HCT116 (cell line): ENCODE measurements around the gene CELF2. TPM values are rescaled to one million over a fixed set of nuclear protein-coding genes. Genes with fewer than 3 reads are reported as not detected.

Experiments
- ATAC-seq: fragments of 200-7000 bp; cut with Tn5 transposase; 2 replicates; pipeline ENCODE4 v1.9.1; 2020; ENCODE audit warnings: mild to moderate bottlenecking, moderate library complexity
- BruUV-seq: library from RNA; stranded (reverse); fragments of 400-500 nt; replicated peaks from 2 replicates; lab custom pipeline; 2021; lab: Mats Ljungman, UMichigan
- CTCF ChIA-PET: fragments of 300-600 bp; sonication (Branson Sonifier 250); formaldehyde crosslinking; loops from one replicate; lab custom pipeline; 2021; ENCODE audit warnings: antibody characterized with exemption; lab: Charles Lee
- POLR2A ChIA-PET: fragments of 300-600, 350-600 bp; sonication (Branson Sonifier 250); formaldehyde crosslinking; loops from one replicate; lab custom pipeline; 2021; ENCODE audit warnings: antibody characterized with exemption; lab: Charles Lee
- RAD21 ChIA-PET, 2 experiments: fragments of 300-600 bp; sonication (Branson Sonifier 250); formaldehyde crosslinking; loops; one replicate each; lab custom pipeline; 2023; ENCODE audit warnings: low total read pairs in 2 of 2; ENCODE audit not compliant: uncharacterized antibody in 2 of 2, unreplicated experiment in 2 of 2, low non-redundant PET in 1 of 2; lab: Charles Lee
- DNase-seq: peaks from one replicate; pipeline ENCODE4 v3.0.0-alpha.2; 2010; ENCODE audit warnings: low read depth, low spot score
- H2AFZ ChIP-seq: fragments of 200-600 bp; shearing (Covaris generic), sonication (generic); 2 replicates; pipeline ENCODE4 v1.6.1; 2017; ENCODE audit warnings: low read depth, mixed run types, mixed read lengths, antibody characterized with exemption, low read length; ENCODE audit not compliant: poor library complexity, severe bottlenecking
- H3K27ac ChIP-seq: 2 replicates; pipeline ENCODE4 v1.5.1; 2012; ENCODE audit warnings: low read depth, low read length
- H3K27me3 ChIP-seq: fragments of 200-600 bp; sonication (generic); 2 replicates; pipeline ENCODE4 v1.6.1; 2016; ENCODE audit warnings: mixed run types, low read length, mixed read lengths; ENCODE audit not compliant: insufficient read depth
- H3K36me3 ChIP-seq, 2 experiments: fragments of 200-500 bp in 1 of 2; fragments of 200-600 bp in 1 of 2; sonication (Bioruptor generic) in 1 of 2; sonication (generic) in 1 of 2; 2 replicates each; pipeline versions ENCODE4 v1.5.1 to v1.6.1; 2014 to 2016; ENCODE audit warnings: low read length in 2 of 2, inconsistent platforms in 1 of 2, mixed read lengths in 1 of 2, mixed run types in 1 of 2; ENCODE audit not compliant: insufficient read depth in 2 of 2, control insufficient read depth in 1 of 2
- H3K4me1 ChIP-seq, 2 experiments: fragments of 200-600 bp in 1 of 2; sonication (generic) in 1 of 2; 2 replicates each; pipeline versions ENCODE4 v1.5.1 to v1.6.1; 2012 to 2017; ENCODE audit warnings: low read length in 2 of 2, inconsistent platforms in 1 of 2, mild to moderate bottlenecking in 1 of 2, mixed read lengths in 1 of 2, mixed run types in 1 of 2, moderate library complexity in 1 of 2; ENCODE audit not compliant: insufficient read depth in 2 of 2, control insufficient read depth in 1 of 2
- H3K4me2 ChIP-seq: fragments of 200-600 bp; sonication (generic); 2 replicates; pipeline ENCODE4 v1.6.1; 2017; ENCODE audit warnings: mixed run types, low read length, mixed read lengths
- H3K4me3 ChIP-seq, 2 experiments: fragments of 200-600 bp in 1 of 2; sonication (generic) in 1 of 2; replicated peaks in 1 of 2; 2 replicates each; pipeline ENCODE4 v1.5.1; 2011 to 2016; ENCODE audit warnings: low read length in 2 of 2, control low read depth in 1 of 2, low read depth in 1 of 2, mild to moderate bottlenecking in 1 of 2, mixed read lengths in 1 of 2, mixed run types in 1 of 2
- H3K79me2 ChIP-seq: fragments of 200-600 bp; sonication (generic); 2 replicates; pipeline ENCODE4 v1.6.1; 2017; ENCODE audit warnings: mild to moderate bottlenecking, mixed run types, low read length, moderate library complexity, mixed read lengths; ENCODE audit not compliant: insufficient read depth
- H3K9ac ChIP-seq: fragments of 200-600 bp; sonication (generic); 2 replicates; pipeline ENCODE4 v1.6.1; 2016; ENCODE audit warnings: low read length, mixed read lengths
- H3K9me2 ChIP-seq: fragments of 200-600 bp; sonication (generic), shearing (Covaris generic); 2 replicates; pipeline ENCODE4 v1.6.1; 2017; ENCODE audit warnings: mixed run types, mild to moderate bottlenecking, moderate library complexity; ENCODE audit not compliant: insufficient read depth
- H3K9me3 ChIP-seq, 2 experiments: fragments of 200-500 bp in 1 of 2; fragments of 200-600 bp in 1 of 2; sonication (Bioruptor generic) in 1 of 2; sonication (generic) in 1 of 2; 2 replicates each; pipeline ENCODE4 v1.6.1; 2014 to 2017; ENCODE audit warnings: low read length in 2 of 2, mixed read lengths in 2 of 2, inconsistent platforms in 1 of 2, low read depth in 1 of 2, mild to moderate bottlenecking in 1 of 2, mixed run types in 1 of 2, moderate library complexity in 1 of 2; ENCODE audit not compliant: control insufficient read depth in 1 of 2, insufficient read depth in 1 of 2
- H4K20me1 ChIP-seq: fragments of 200-600 bp; sonication (generic), shearing (Covaris generic); 2 replicates; pipeline ENCODE4 v1.6.1; 2017; ENCODE audit warnings: mixed run types, mild to moderate bottlenecking, moderate library complexity; ENCODE audit not compliant: insufficient read depth
- ATF3 ChIP-seq: IDR thresholded peaks from 2 replicates; pipeline ENCODE4 v1.6.1; 2012
- CEBPB ChIP-seq: IDR thresholded peaks from 2 replicates; pipeline ENCODE4 v1.6.1; 2012; ENCODE audit warnings: low read depth
- EGR1 ChIP-seq: IDR thresholded peaks from 2 replicates; pipeline ENCODE4 v1.6.1; 2012; ENCODE audit warnings: low read depth
- EZH2phosphoT487 ChIP-seq: fragments of 200-600 bp; IDR thresholded peaks from 2 replicates; pipeline ENCODE4 v1.6.1; 2018; ENCODE audit warnings: antibody characterized with exemption, borderline replicate concordance
- FOSL1 ChIP-seq: IDR thresholded peaks from 2 replicates; pipeline ENCODE4 v1.6.1; 2012; ENCODE audit warnings: low read depth
- MAX ChIP-seq: IDR thresholded peaks from 2 replicates; pipeline ENCODE4 v1.6.1; 2012
- POLR2A ChIP-seq: IDR thresholded peaks from 2 replicates; pipeline ENCODE4 v1.7.0; 2011; ENCODE audit warnings: borderline replicate concordance; ENCODE audit not compliant: insufficient read depth, insufficient read length; ENCODE audit errors: extremely low read depth
- POLR2AphosphoS5 ChIP-seq: IDR thresholded peaks from 2 replicates; pipeline ENCODE4 v1.6.1; 2011; ENCODE audit warnings: mild to moderate bottlenecking, low read depth, low read length, moderate library complexity
- RAD21 ChIP-seq: IDR thresholded peaks from 2 replicates; pipeline ENCODE4 v1.6.1; 2012; ENCODE audit warnings: low read depth, mild to moderate bottlenecking
- SIN3A ChIP-seq: IDR thresholded peaks from 2 replicates; pipeline ENCODE4 v1.6.1; 2012; ENCODE audit warnings: low read depth
- TCF7L2 ChIP-seq: IDR thresholded peaks from 2 replicates; pipeline ENCODE4 v1.7.0; 2011; ENCODE audit warnings: borderline replicate concordance, inconsistent platforms; ENCODE audit not compliant: insufficient read depth, insufficient read length; ENCODE audit errors: extremely low read depth
- YY1 ChIP-seq: IDR thresholded peaks from 2 replicates; pipeline ENCODE4 v1.6.1; 2011; ENCODE audit warnings: low read length, low read depth, moderate library complexity, mild to moderate bottlenecking; ENCODE audit not compliant: insufficient replicate concordance; ENCODE audit errors: extremely low read depth
- ZFX ChIP-seq: fragments of 450-650 bp; IDR thresholded peaks from 2 replicates; pipeline ENCODE4 v1.6.1; 2017
- ZNF274 ChIP-seq: fragments of 200-500 bp; sonication (Bioruptor generic); IDR thresholded peaks from 2 replicates; pipeline ENCODE4 v1.6.1; 2014; ENCODE audit warnings: mild to moderate bottlenecking, low read depth, low read length, inconsistent platforms
- intact Hi-C: fragments of 100-400 bp; cut with micrococcal nuclease; formaldehyde crosslinking; loops from 2 replicates; pipeline ENCODE4 v1.10.0; 2022
- total RNA-seq: library from RNA; stranded (reverse); gene quantifications from one replicate; pipeline ENCODE4 v1.2.1, GENCODE V29; 2021; ENCODE audit not compliant: unreplicated experiment

CELF2 gene
- total RNA-seq, 1 experiment from 2014 or later = 0.66 TPM

- TF ChIP-seq TCF7L2 = no peak
- TF ChIP-seq MAX = no peak
- TF ChIP-seq RAD21 = no peak
- TF ChIP-seq ATF3 = no peak
- TF ChIP-seq SIN3A = no peak
Measured at GRCh38 chr10:11163780-11164550, 146.3 kb downstream of the CELF2 start (continued).

GRCh38 chr10:11164551-11164802 is 146.8 kb downstream of the CELF2 start:
- Histone ChIP-seq H3K9ac (no peak overlapping the region), H4K20me1 (no peaks in the 10 kb centered on the region), H3K4me1 (no peaks in the 10 kb centered on the region), H3K4me3 (no peak overlapping the region), H3K9me2 (no peaks in the 10 kb centered on the region), H3K27ac (no peak overlapping the region), H3K79me2 (no peaks in the 10 kb centered on the region), H3K36me3 (no peaks in the 10 kb centered on the region), H2AFZ (no peak overlapping the region), H3K4me2 (no peak overlapping the region), H3K9me3 (no peaks in the 10 kb centered on the region), H3K27me3 (no peaks in the 10 kb centered on the region)
- no peak for ATAC-seq
- ChIA-PET POLR2A (no interaction called here), RAD21 (no interaction called here), CTCF (no interaction called here)
- intact Hi-C loops = no loop called here
- no peak for TF ChIP-seq CEBPB
- TF ChIP-seq ZNF274 = no peak
- no peak for TF ChIP-seq RAD21
- TF ChIP-seq YY1 = no peak
- TF ChIP-seq ZFX = no peak
- TF ChIP-seq EZH2phosphoT487 = no peak
- no peak for TF ChIP-seq POLR2AphosphoS5
- TF ChIP-seq EGR1 = no peak
- TF ChIP-seq POLR2A = no peak
- no peak for TF ChIP-seq FOSL1
- DNase-seq = no peak
- BruUV-seq = no TSS peak
